ENCODE measurements around the gene CLECL1.
"Not testable (repeated sequence)": the region's sequence is repeated elsewhere in the genome, so short reads cannot be mapped to it uniquely, and the experiment has no call there.

Gene CLECL1

GRCh38 chr12:9719790-9720189 lies 13.1 kb downstream of the CLECL1 start:
- no peak for DNase-seq (ENCODE audit: low read depth)

- no peak for DNase-seq (ENCODE audit: low read depth)
Measured at GRCh38 chr12:9718968-9719367, 13.9 kb downstream of the CLECL1 start.

GRCh38 chr12:9717070-9717925 lies 15.6 kb downstream of the CLECL1 start:
- DNase-seq (ENCODE audit: low read depth) = no peak

- not testable (repeated sequence) for DNase-seq (ENCODE audit: low read depth)
Measured at GRCh38 chr12:9713032-9713558, 19.8 kb downstream of the CLECL1 start.

GRCh38 chr12:9711664-9712063 lies 21.2 kb downstream of the CLECL1 start:
- DNase-seq (ENCODE audit: low read depth) = no peak

- no peak for DNase-seq (ENCODE audit: low read depth)
Measured at GRCh38 chr12:9710584-9711375, 22.1 kb downstream of the CLECL1 start.

GRCh38 chr12:9708853-9709252 lies 24.0 kb downstream of the CLECL1 start:
- DNase-seq (ENCODE audit: low read depth) = no peak

- peak; percentile 37 for DNase-seq (ENCODE audit: low read depth)
Measured at GRCh38 chr12:9707864-9708808, 24.8 kb downstream of the CLECL1 start.

GRCh38 chr12:9707356-9707755 lies 25.5 kb downstream of the CLECL1 start:
- DNase-seq (ENCODE audit: low read depth) = no peak

GRCh38 chr12:9706086-9706685 lies 26.7 kb downstream of the CLECL1 start:
- no peak for DNase-seq (ENCODE audit: low read depth)

GRCh38 chr12:9704561-9704960 lies 28.3 kb downstream of the CLECL1 start:
- not testable (repeated sequence) for DNase-seq (ENCODE audit: low read depth)

GRCh38 chr12:9702255-9702654 lies 30.6 kb downstream of the CLECL1 start:
- DNase-seq (ENCODE audit: low read depth) = no peak

- DNase-seq (ENCODE audit: low read depth) = no peak
Measured at GRCh38 chr12:9701380-9702154, 31.3 kb downstream of the CLECL1 start.

- DNase-seq (ENCODE audit: low read depth) = no peak
Measured at GRCh38 chr12:9700606-9700956, 32.3 kb downstream of the CLECL1 start.

GRCh38 chr12:9699898-9700605 lies 32.8 kb downstream of the CLECL1 start:
- no peak for DNase-seq (ENCODE audit: low read depth)

- no peak for DNase-seq (ENCODE audit: low read depth)
Measured at GRCh38 chr12:9699269-9699897, 33.5 kb downstream of the CLECL1 start.

- DNase-seq (ENCODE audit: low read depth) = no peak
Measured at GRCh38 chr12:9698681-9699080, 34.2 kb downstream of the CLECL1 start.

GRCh38 chr12:9697619-9698018 lies 35.3 kb downstream of the CLECL1 start:
- no peak for DNase-seq (ENCODE audit: low read depth)

GRCh38 chr12:9695661-9696060 lies 37.2 kb downstream of the CLECL1 start:
- not testable (repeated sequence) for DNase-seq (ENCODE audit: low read depth)

Measured in stimulated activated CD8-positive, alpha-beta memory T cell treated with anti-CD3 and anti-CD28 coated beads, Interleukin-7, amount 100 ng/mL, for 24 hours (primary cell).